22Rv1 (cell line): ENCODE results near the gene RNF150.

Experiments used
- ZFX ChIP-seq: fragments of 450-650 bp; IDR thresholded peaks from 2 replicates; pipeline ENCODE4 v1.6.1; 2017; ENCODE audit warnings: antibody characterized with exemption, borderline replicate concordance
- TF ChIP-seq, protein P1 (sequence below): fragments of 450-650 bp; IDR thresholded peaks from 2 replicates; pipeline ENCODE4 v1.5.1; 2017; ENCODE audit warnings: mild to moderate bottlenecking

DNA sequence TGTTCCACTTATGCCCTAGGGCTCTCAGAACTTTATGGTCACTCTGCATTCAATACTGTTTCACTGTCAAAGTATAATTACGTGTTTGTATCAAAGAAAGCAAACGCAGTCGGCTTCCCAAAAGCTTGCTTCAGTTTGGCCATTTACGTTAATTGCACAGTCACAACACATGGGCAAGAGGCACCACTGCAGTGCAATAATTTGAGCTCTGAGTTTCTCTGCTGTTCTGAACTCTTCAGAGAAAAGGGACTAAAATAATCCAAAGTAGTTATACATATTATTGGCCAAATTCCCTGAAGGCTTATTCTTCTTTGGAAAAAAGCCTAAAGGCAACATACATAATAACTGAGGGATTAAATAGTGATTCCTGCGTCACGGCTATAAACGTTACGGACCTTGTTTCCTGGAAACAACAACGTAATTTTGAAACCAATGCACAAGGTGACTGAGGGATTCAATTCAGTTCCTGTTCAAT, 51.3 kb downstream of the RNF150 start:
- TF ChIP-seq, protein P1, sequence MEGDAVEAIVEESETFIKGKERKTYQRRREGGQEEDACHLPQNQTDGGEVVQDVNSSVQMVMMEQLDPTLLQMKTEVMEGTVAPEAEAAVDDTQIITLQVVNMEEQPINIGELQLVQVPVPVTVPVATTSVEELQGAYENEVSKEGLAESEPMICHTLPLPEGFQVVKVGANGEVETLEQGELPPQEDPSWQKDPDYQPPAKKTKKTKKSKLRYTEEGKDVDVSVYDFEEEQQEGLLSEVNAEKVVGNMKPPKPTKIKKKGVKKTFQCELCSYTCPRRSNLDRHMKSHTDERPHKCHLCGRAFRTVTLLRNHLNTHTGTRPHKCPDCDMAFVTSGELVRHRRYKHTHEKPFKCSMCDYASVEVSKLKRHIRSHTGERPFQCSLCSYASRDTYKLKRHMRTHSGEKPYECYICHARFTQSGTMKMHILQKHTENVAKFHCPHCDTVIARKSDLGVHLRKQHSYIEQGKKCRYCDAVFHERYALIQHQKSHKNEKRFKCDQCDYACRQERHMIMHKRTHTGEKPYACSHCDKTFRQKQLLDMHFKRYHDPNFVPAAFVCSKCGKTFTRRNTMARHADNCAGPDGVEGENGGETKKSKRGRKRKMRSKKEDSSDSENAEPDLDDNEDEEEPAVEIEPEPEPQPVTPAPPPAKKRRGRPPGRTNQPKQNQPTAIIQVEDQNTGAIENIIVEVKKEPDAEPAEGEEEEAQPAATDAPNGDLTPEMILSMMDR: no peak
- TF ChIP-seq ZFX: no peak
